ENCODE measurements around the gene ARAP1. TPM values are rescaled to one million over a fixed set of nuclear protein-coding genes. Genes with fewer than 3 reads are reported as not detected.

Gene ARAP1
- polyA plus RNA-seq, 1 donor (not counting 4 experiments of a cell fraction or from before 2014, with no cell fraction given): 32.8 TPM

DNA sequence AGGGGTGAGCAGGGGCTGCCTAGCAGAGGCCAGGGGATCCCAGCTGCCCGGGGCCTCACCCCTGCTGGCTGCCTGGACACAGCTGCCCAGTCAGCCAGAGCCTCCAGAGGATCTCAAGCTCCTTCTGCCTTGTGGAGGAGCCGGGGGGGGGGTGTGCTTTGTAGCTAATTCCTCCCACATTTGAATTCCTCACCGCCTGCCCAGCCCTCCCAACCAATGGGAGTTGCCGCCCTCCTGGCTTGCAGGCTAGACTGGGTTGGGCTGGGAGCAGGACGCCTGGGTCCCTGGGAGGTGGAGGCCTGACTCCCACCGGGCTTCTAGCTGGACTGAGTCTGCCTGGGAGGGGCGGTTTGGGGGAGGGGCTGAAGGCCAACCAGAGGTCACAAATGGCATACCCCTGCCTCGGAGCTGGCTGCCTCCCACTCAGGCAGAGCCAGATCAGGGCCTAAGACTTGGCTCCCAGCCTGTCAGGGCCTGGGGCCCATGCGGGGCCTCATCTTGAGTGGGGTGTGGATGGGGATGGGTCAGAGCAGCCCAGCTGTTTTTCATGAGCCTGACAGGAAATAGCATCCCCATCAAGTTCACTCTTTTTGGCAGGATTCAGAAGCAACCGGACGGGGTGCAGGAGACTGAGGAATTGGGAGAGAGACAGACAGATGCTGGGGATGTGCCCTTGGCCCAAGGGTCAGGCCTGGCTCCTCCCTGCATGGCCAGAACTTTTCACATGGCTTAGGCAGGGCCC lies 48.8 kb downstream of the ARAP1 start:
- Histone ChIP-seq H3K4me3 (ENCODE audit: control insufficient read depth in 2 of 3, extremely low read depth in 1 of 3, insufficient read depth in 2 of 3, low read depth in 1 of 3, low read length in 3 of 3) (no peak overlapping the region), H3K9me3 (ENCODE audit: control insufficient read depth, low read depth, low read length) (no peaks in the 10 kb centered on the region), H3K4me1 (ENCODE audit: control insufficient read depth, extremely low read depth, insufficient read depth, low read length) (peaks cover 8% of the 10 kb centered on the region), H3K27ac (ENCODE audit: control insufficient read depth, insufficient read depth, low read length) (no peak overlapping the region), H3K36me3 (ENCODE audit: control insufficient read depth in 2 of 2, extremely low read depth in 1 of 2, insufficient read depth in 2 of 2, low read length in 2 of 2) (peaks cover 36 to 49% of the 10 kb centered on the region in 2 experiments), H3K4me2 (ENCODE audit: control insufficient read depth, extremely low read depth, insufficient read depth, low read depth, low read length) (no peak overlapping the region), H3K27me3 (ENCODE audit: control insufficient read depth, extremely low read depth, insufficient read depth, low read length) (no peaks in the 10 kb centered on the region), H2AFZ (ENCODE audit: control insufficient read depth, low read length) (no peak overlapping the region), H3K9me1 (ENCODE audit: control insufficient read depth, extremely low read depth, insufficient read depth, low read length) (peaks cover 2% of the 10 kb centered on the region), H3K9ac (ENCODE audit: control insufficient read depth, extremely low read depth, insufficient read depth, low read length) (no peak overlapping the region), H4K20me1 (ENCODE audit: control insufficient read depth, extremely low read depth, insufficient read depth, low read length) (peaks cover 5% of the 10 kb centered on the region), H3K79me2 (ENCODE audit: control insufficient read depth, insufficient read depth, low read length) (no peaks in the 10 kb centered on the region)
- FAIRE-seq (no peak), DNase-seq (ENCODE audit: low read depth, low spot score) (no peak)
- TF ChIP-seq EZH2 (IDR thresholded peaks at IDR 0.05; ENCODE audit: low read length): no peak
- TF ChIP-seq, protein P1, sequence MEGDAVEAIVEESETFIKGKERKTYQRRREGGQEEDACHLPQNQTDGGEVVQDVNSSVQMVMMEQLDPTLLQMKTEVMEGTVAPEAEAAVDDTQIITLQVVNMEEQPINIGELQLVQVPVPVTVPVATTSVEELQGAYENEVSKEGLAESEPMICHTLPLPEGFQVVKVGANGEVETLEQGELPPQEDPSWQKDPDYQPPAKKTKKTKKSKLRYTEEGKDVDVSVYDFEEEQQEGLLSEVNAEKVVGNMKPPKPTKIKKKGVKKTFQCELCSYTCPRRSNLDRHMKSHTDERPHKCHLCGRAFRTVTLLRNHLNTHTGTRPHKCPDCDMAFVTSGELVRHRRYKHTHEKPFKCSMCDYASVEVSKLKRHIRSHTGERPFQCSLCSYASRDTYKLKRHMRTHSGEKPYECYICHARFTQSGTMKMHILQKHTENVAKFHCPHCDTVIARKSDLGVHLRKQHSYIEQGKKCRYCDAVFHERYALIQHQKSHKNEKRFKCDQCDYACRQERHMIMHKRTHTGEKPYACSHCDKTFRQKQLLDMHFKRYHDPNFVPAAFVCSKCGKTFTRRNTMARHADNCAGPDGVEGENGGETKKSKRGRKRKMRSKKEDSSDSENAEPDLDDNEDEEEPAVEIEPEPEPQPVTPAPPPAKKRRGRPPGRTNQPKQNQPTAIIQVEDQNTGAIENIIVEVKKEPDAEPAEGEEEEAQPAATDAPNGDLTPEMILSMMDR (optimal IDR thresholded peaks at IDR 0.05 in 1 of 3, IDR thresholded peaks at IDR 0.05 in 1 of 3, conservative IDR thresholded peaks at IDR 0.05 in 1 of 3; ENCODE audit: extremely low read depth in 1 of 3, insufficient read depth in 2 of 3, low read length in 3 of 3): no peak
- dilution Hi-C loops (cut with MboI; ENCODE audit: extremely low pct_ligation_motif_present, low sequenced_read_pairs): no loop called here

DNA sequence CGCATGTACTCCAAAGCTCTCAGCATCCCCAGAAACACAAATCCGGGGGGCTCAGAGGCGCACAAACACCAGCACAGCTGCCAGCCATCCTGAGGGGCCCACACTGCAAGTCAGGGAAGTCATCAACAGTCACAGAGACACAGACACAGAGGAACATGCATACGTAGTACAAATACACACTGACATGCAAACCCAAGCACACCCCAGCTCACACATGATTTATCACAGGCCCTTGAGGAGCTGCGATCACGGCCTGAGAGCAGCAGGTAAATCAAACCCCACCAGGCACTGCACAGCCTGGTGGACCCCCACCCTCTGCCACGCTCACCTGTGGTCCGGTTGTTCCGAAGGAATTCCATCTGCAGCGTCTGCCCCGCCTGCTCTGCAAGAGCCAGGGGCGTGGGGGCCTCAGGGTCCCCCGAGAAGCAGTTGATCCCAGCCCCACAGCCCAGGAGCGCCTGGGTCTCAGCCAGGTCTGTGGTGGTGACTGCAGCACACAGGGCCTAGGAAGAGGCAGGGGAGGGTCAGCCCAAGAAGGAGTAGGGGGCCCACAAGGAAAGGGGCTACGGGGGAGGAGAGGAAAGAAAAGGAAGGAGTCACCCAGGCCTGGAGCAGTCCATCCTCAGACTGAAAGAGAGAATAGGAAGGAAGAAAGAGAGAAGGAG lies 49.5 kb downstream of the ARAP1 start:
- no peak for DNase-seq (ENCODE audit: low read depth, low spot score)
- no peak overlapping the region for H3K4me3 ChIP-seq (ENCODE audit: control insufficient read depth in 2 of 3, extremely low read depth in 1 of 3, insufficient read depth in 2 of 3, low read depth in 1 of 3, low read length in 3 of 3)
- H3K4me1 ChIP-seq (ENCODE audit: control insufficient read depth, extremely low read depth, insufficient read depth, low read length): peaks cover 8% of the 10 kb centered on the region
- TF ChIP-seq EZH2 (IDR thresholded peaks at IDR 0.05; ENCODE audit: low read length): no peak
- TF ChIP-seq, protein P1 (optimal IDR thresholded peaks at IDR 0.05 in 1 of 3, IDR thresholded peaks at IDR 0.05 in 1 of 3, conservative IDR thresholded peaks at IDR 0.05 in 1 of 3; ENCODE audit: extremely low read depth in 1 of 3, insufficient read depth in 2 of 3, low read length in 3 of 3): no peak
- dilution Hi-C loops (cut with MboI; ENCODE audit: extremely low pct_ligation_motif_present, low sequenced_read_pairs): no loop called here
- FAIRE-seq: no peak
- H3K36me3 ChIP-seq (ENCODE audit: control insufficient read depth in 2 of 2, extremely low read depth in 1 of 2, insufficient read depth in 2 of 2, low read length in 2 of 2): peaks cover 37 to 42% of the 10 kb centered on the region in 2 experiments
- no peak overlapping the region for H3K4me2 ChIP-seq (ENCODE audit: control insufficient read depth, extremely low read depth, insufficient read depth, low read depth, low read length)
- no peaks in the 10 kb centered on the region for H3K79me2 ChIP-seq (ENCODE audit: control insufficient read depth, insufficient read depth, low read length)
- H2AFZ ChIP-seq (ENCODE audit: control insufficient read depth, low read length): no peak overlapping the region
- no peaks in the 10 kb centered on the region for H3K9me3 ChIP-seq (ENCODE audit: control insufficient read depth, low read depth, low read length)
- H3K27ac ChIP-seq (ENCODE audit: control insufficient read depth, insufficient read depth, low read length): no peak overlapping the region
- H3K9ac ChIP-seq (ENCODE audit: control insufficient read depth, extremely low read depth, insufficient read depth, low read length): no peak overlapping the region
- H3K27me3 ChIP-seq (ENCODE audit: control insufficient read depth, extremely low read depth, insufficient read depth, low read length): no peaks in the 10 kb centered on the region
- peaks cover 2% of the 10 kb centered on the region for H3K9me1 ChIP-seq (ENCODE audit: control insufficient read depth, extremely low read depth, insufficient read depth, low read length)
- peaks cover 5% of the 10 kb centered on the region for H4K20me1 ChIP-seq (ENCODE audit: control insufficient read depth, extremely low read depth, insufficient read depth, low read length)
